ENCODE results near the gene ADGRG6. TPM values are rescaled to one million over a fixed set of nuclear protein-coding genes. Genes with fewer than 3 reads are reported as not detected.

ADGRG6 gene
- total RNA-seq, 1 experiment from 2014 or later, result 5.3 TPM

- ChIA-PET POLR2A (no interaction called here), CTCF (no interaction called here)
- ATAC-seq, result no peak; the same call in 1 of the 2 replicates
- Mint-ChIP-seq H3K36me3 (no peaks in the 10 kb centered on the region), H3K4me1 (peaks cover 29% of the 10 kb centered on the region), H3K4me3 (no peak overlapping the region), H3K27ac (no peak overlapping the region), H3K9me3 (no peaks in the 10 kb centered on the region), H3K27me3 (ENCODE audit: low read depth) (no peaks in the 10 kb centered on the region)
- DNase-seq (ENCODE audit: low spot score), result no peak
- no peak for TF ChIP-seq ZNF263 (CRISPR knock-in tag; IDR thresholded peaks at IDR 0.05; ENCODE audit: low read depth)
- TF ChIP-seq TP53 (CRISPR knock-in tag; IDR thresholded peaks at IDR 0.05), result no peak
- TF ChIP-seq, protein P1, sequence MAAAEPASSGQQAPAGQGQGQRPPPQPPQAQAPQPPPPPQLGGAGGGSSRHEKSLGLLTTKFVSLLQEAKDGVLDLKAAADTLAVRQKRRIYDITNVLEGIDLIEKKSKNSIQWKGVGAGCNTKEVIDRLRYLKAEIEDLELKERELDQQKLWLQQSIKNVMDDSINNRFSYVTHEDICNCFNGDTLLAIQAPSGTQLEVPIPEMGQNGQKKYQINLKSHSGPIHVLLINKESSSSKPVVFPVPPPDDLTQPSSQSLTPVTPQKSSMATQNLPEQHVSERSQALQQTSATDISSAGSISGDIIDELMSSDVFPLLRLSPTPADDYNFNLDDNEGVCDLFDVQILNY (CRISPR knock-in tag; IDR thresholded peaks at IDR 0.05), result no peak
- no peak for TF ChIP-seq NR3C1 (CRISPR knock-in tag; conservative IDR thresholded peaks at IDR 0.05; ENCODE audit: low read depth)
- TF ChIP-seq ZNF138 (CRISPR knock-in tag; conservative IDR thresholded peaks at IDR 0.05), result no peak
Measured at GRCh38 chr6:142372348-142372747, 70.5 kb downstream of the ADGRG6 start.

- no peak overlapping the region for H3K4me3 Mint-ChIP-seq
- TF ChIP-seq MYBL2 (CRISPR knock-in tag; IDR thresholded peaks at IDR 0.05), result no peak
- no peak for TF ChIP-seq TEAD4 (CRISPR knock-in tag; IDR thresholded peaks at IDR 0.05)
- H3K4me1 Mint-ChIP-seq, result peaks cover 38% of the 10 kb centered on the region
- H3K9me3 Mint-ChIP-seq, result no peaks in the 10 kb centered on the region
- no peaks in the 10 kb centered on the region for H3K27me3 Mint-ChIP-seq (ENCODE audit: low read depth)
- no peaks in the 10 kb centered on the region for H3K36me3 Mint-ChIP-seq
- peak overlapping the region; percentile 83; the same call in 1 of the 2 replicates for H3K27ac Mint-ChIP-seq
- ATAC-seq (no peak), DNase-seq (ENCODE audit: low spot score) (no peak)
- ChIA-PET CTCF (interaction anchor here (1.1 to 2.2 kb wide), 2 partner anchors 101 to 141 kb away, joined by 3 to 9 read pairs; no protein-coding TSS in a partner anchor), POLR2A (no interaction called here)
Measured at GRCh38 chr6:142373268-142374090, 71.7 kb downstream of the ADGRG6 start.

- ChIA-PET CTCF (interaction anchor here (0.6 to 2.2 kb wide), 3 partner anchors 13 to 142 kb away, joined by 4 to 9 read pairs (median 4); no protein-coding TSS in a partner anchor), POLR2A (no interaction called here)
- Mint-ChIP-seq H3K27me3 (ENCODE audit: low read depth) (no peaks in the 10 kb centered on the region), H3K4me1 (peaks cover 45% of the 10 kb centered on the region), H3K9me3 (no peaks in the 10 kb centered on the region), H3K27ac (peak overlapping the region; percentile 83; the same call in 1 of the 2 replicates), H3K36me3 (no peaks in the 10 kb centered on the region), H3K4me3 (no peak overlapping the region)
- no peak for DNase-seq (ENCODE audit: low spot score)
- no peak for TF ChIP-seq RELA (CRISPR knock-in tag; IDR thresholded peaks at IDR 0.05; ENCODE audit: borderline replicate concordance)
- TF ChIP-seq ATF6 (CRISPR knock-in tag; IDR thresholded peaks at IDR 0.05), result no peak
- TF ChIP-seq ESRRA (CRISPR knock-in tag; IDR thresholded peaks at IDR 0.05; ENCODE audit: borderline replicate concordance), result no peak
- TF ChIP-seq, protein P2, sequence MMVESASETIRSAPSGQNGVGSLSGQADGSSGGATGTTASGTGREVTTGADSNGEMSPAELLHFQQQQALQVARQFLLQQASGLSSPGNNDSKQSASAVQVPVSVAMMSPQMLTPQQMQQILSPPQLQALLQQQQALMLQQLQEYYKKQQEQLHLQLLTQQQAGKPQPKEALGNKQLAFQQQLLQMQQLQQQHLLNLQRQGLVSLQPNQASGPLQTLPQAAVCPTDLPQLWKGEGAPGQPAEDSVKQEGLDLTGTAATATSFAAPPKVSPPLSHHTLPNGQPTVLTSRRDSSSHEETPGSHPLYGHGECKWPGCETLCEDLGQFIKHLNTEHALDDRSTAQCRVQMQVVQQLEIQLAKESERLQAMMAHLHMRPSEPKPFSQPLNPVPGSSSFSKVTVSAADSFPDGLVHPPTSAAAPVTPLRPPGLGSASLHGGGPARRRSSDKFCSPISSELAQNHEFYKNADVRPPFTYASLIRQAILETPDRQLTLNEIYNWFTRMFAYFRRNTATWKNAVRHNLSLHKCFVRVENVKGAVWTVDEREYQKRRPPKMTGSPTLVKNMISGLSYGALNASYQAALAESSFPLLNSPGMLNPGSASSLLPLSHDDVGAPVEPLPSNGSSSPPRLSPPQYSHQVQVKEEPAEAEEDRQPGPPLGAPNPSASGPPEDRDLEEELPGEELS (CRISPR knock-in tag; IDR thresholded peaks at IDR 0.05), result no peak
- TF ChIP-seq AR (CRISPR knock-in tag; IDR thresholded peaks at IDR 0.05), result no peak
- peak; percentile 57 for ATAC-seq
Measured at GRCh38 chr6:142374091-142374770, 72.4 kb downstream of the ADGRG6 start.
